ENCODE results near the gene OVCA2.
A peak's percentile ranks its signal among the peaks of the same experiment; 100 is the strongest.

Gene OVCA2

GRCh38 chr17:2041561-2042389 lies at the start of gene OVCA2:
TSS of gene OVCA2 (plus strand) at chr17:2042022. CDS start at chr17:2042048, 26 bp downstream.
- intact Hi-C loops (cut with DNase I), result no loop called here
- peak; percentile 88 to 99 (median 96) for DNase-seq

- peak in 7 of 10 donors; percentile 45 to 91 (median 70) for DNase-seq
- intact Hi-C loops (cut with DNase I), result no loop called here
Observed at GRCh38 chr17:1992541-1992940, 49.3 kb upstream of the OVCA2 start.

- intact Hi-C loops (cut with DNase I), result no loop called here
Observed at GRCh38 chr17:1994707-1995106, 47.1 kb upstream of the OVCA2 start.

GRCh38 chr17:1995321-1995892 lies 46.4 kb upstream of the OVCA2 start:
- no peak for DNase-seq
- intact Hi-C loops (cut with DNase I), result no loop called here

More at GRCh38 chr17:1994707-1995106, 47.1 kb upstream of the OVCA2 start:
- DNase-seq, result no peak

GRCh38 chr17:1995907-1996799 lies 45.7 kb upstream of the OVCA2 start:
- intact Hi-C loops (cut with DNase I), result no loop called here
- DNase-seq, result no peak

- DNase-seq, result peak in 1 of 10 donors; percentile 81
- intact Hi-C loops (cut with DNase I), result no loop called here
Observed at GRCh38 chr17:1996800-1997288, 45.0 kb upstream of the OVCA2 start.

- no peak for DNase-seq
- intact Hi-C loops (cut with DNase I), result no loop called here
Observed at GRCh38 chr17:1997289-1997926, 44.4 kb upstream of the OVCA2 start.

GRCh38 chr17:1997927-1998742 lies 43.7 kb upstream of the OVCA2 start:
- intact Hi-C loops (cut with DNase I), result no loop called here
- no peak for DNase-seq

GRCh38 chr17:1999557-2000251 lies 42.1 kb upstream of the OVCA2 start:
- peak in 5 of 10 donors; percentile 66 to 95 (median 88) for DNase-seq
- intact Hi-C loops (cut with DNase I), result no loop called here

GRCh38 chr17:2002767-2003329 lies 39.0 kb upstream of the OVCA2 start:
- DNase-seq, result peak in 1 of 10 donors; percentile 83
- intact Hi-C loops (cut with DNase I), result no loop called here

- intact Hi-C loops (cut with DNase I), result no loop called here
- DNase-seq, result peak in 1 of 10 donors; percentile 75
Observed at GRCh38 chr17:2003525-2003924, 38.3 kb upstream of the OVCA2 start.

- intact Hi-C loops (cut with DNase I), result no loop called here
- no peak for DNase-seq
Observed at GRCh38 chr17:2004435-2004952, 37.3 kb upstream of the OVCA2 start.

GRCh38 chr17:2008332-2009126 lies 33.3 kb upstream of the OVCA2 start:
- no peak for DNase-seq
- intact Hi-C loops (cut with DNase I), result no loop called here

- no peak for DNase-seq
- intact Hi-C loops (cut with DNase I), result no loop called here
Observed at GRCh38 chr17:2009737-2010136, 32.1 kb upstream of the OVCA2 start.

- DNase-seq, result no peak
Observed at GRCh38 chr17:2011411-2012371, 30.1 kb upstream of the OVCA2 start.

GRCh38 chr17:2012499-2012898 lies 29.3 kb upstream of the OVCA2 start:
- intact Hi-C loops (cut with DNase I), result no loop called here
- DNase-seq, result no peak

More at GRCh38 chr17:2011411-2012371, 30.1 kb upstream of the OVCA2 start:
- intact Hi-C loops (cut with DNase I), result no loop called here
